Mammary epithelial cell (primary cell): ENCODE data around the gene NPPA.

ENCODE experiments used
- EZH2 ChIP-seq: IDR thresholded peaks from 2 replicates; pipeline ENCODE4 v1.6.1; 2012; ENCODE audit warnings: low read length, inconsistent platforms, borderline replicate concordance
- TF ChIP-seq, protein P1 (sequence below), 2 donors: IDR thresholded peaks in 1 of 2; conservative IDR thresholded peaks in 1 of 2; 2 replicates each; pipeline ENCODE4 v1.5.1; 2011 to 2012; ENCODE audit warnings: inconsistent platforms in 2 of 2, low read length in 2 of 2, mild to moderate bottlenecking in 2 of 2, control low read depth in 1 of 2, low read depth in 1 of 2; ENCODE audit not compliant: insufficient read depth in 1 of 2; ENCODE audit errors: extremely low read depth in 1 of 2

DNA sequence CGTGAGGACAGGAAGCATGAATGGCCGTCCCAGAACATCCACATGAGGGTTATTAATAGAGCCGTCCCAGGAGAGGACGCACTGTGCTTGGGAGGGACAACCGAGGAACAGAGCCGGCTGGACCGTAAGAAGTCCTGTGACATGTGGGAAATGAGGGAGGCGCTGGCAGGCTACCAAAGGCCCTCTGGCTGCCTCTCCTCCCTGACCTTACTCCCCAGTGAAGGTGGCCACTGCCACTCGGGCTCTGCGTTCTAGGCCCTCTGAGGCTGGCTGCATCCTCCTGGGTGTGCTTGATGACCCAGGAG, 26.6 kb upstream of the NPPA start:
- TF ChIP-seq, protein P1, sequence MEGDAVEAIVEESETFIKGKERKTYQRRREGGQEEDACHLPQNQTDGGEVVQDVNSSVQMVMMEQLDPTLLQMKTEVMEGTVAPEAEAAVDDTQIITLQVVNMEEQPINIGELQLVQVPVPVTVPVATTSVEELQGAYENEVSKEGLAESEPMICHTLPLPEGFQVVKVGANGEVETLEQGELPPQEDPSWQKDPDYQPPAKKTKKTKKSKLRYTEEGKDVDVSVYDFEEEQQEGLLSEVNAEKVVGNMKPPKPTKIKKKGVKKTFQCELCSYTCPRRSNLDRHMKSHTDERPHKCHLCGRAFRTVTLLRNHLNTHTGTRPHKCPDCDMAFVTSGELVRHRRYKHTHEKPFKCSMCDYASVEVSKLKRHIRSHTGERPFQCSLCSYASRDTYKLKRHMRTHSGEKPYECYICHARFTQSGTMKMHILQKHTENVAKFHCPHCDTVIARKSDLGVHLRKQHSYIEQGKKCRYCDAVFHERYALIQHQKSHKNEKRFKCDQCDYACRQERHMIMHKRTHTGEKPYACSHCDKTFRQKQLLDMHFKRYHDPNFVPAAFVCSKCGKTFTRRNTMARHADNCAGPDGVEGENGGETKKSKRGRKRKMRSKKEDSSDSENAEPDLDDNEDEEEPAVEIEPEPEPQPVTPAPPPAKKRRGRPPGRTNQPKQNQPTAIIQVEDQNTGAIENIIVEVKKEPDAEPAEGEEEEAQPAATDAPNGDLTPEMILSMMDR (conservative IDR thresholded peaks at IDR 0.05 in 1 of 2, IDR thresholded peaks at IDR 0.05 in 1 of 2; ENCODE audit: extremely low read depth in 1 of 2, insufficient read depth in 1 of 2, low read depth in 1 of 2, low read length in 2 of 2), result no peak
- no peak for TF ChIP-seq EZH2
